Neural crest cell (in vitro differentiated cells): ENCODE data around the gene ADORA1. TPM values are rescaled to one million over a fixed set of nuclear protein-coding genes. Genes with fewer than 3 reads are reported as not detected.

Experiments
- DNase-seq: peaks from one replicate; pipeline ENCODE4 v3.0.0; 2021; ENCODE audit warnings: low read depth, mixed read lengths, low spot score
- H3K27ac Mint-ChIP-seq: one replicate; pipeline ENCODE4 v1.8.0; 2021; ENCODE audit warnings: mild to moderate bottlenecking, mixed read lengths; ENCODE audit not compliant: unreplicated experiment
- H3K27me3 Mint-ChIP-seq: 2 replicates; pipeline ENCODE4 v1.8.0; 2021; ENCODE audit warnings: low read depth, mild to moderate bottlenecking, mixed read lengths
- H3K36me3 Mint-ChIP-seq: 2 replicates; pipeline ENCODE4 v1.8.0; 2021; ENCODE audit warnings: low read depth, mild to moderate bottlenecking, mixed read lengths
- H3K4me1 Mint-ChIP-seq: 2 replicates; pipeline ENCODE4 v1.8.0; 2021; ENCODE audit warnings: mixed read lengths
- H3K4me3 Mint-ChIP-seq: one replicate; pipeline ENCODE4 v1.8.0; 2021; ENCODE audit warnings: mild to moderate bottlenecking, mixed read lengths
- H3K9me3 Mint-ChIP-seq: 2 replicates; pipeline ENCODE4 v1.8.0; 2021; ENCODE audit warnings: mixed read lengths
- total RNA-seq: library from RNA; stranded (reverse); gene quantifications from 2 replicates; pipeline ENCODE4 v1.2.1, GENCODE V29; 2021
- TF ChIP-seq, protein P1 (sequence below): fragments of 200-600 bp; sonication (generic); conservative IDR thresholded peaks from 2 replicates; pipeline ENCODE4 v1.5.0; 2021; ENCODE audit warnings: antibody characterized with exemption, mild to moderate bottlenecking

ADORA1 gene
- total RNA-seq, 1 donor from 2014 or later = 1.9 TPM

DNA sequence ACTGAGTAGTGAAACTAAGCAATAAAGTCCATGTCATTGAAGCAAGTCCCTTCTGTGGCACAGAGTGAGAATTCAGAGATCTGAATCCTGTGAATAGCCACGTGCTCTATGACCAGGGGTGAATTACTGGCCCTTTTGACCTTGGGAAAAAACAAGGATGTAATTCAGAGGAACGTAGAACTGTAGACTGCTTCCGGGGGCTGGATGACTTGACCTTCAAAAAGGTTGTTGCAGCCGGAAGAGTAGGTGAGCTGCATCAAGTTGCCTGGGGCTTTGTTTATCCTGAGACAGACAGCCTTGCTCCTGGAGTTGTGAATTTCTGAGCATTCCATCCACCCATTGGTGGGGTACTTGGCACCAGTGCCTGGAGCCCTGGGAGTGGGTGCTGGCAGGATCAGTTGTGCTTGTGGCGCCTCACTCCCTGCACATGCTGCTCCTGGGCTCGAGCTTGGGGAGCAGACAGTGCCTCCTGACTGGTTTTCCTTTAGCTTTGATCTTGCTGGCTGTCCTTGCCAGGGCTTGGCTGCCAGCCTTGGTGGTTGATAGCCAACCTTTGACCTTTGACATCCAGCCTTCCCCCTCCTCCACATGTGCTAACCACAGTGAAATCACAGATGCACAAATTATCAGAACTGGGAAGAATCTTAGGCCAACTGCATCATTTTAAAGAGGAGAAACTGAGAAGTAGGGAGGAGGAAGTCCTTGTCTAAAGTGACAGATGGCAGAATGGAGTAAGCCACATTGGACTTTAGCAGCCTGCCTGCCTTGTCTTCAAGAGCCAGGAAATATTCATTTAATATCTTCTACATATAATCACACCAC, 25.5 kb upstream of the ADORA1 start:
- no peaks in the 10 kb centered on the region for H3K9me3 Mint-ChIP-seq
- TF ChIP-seq, protein P1, sequence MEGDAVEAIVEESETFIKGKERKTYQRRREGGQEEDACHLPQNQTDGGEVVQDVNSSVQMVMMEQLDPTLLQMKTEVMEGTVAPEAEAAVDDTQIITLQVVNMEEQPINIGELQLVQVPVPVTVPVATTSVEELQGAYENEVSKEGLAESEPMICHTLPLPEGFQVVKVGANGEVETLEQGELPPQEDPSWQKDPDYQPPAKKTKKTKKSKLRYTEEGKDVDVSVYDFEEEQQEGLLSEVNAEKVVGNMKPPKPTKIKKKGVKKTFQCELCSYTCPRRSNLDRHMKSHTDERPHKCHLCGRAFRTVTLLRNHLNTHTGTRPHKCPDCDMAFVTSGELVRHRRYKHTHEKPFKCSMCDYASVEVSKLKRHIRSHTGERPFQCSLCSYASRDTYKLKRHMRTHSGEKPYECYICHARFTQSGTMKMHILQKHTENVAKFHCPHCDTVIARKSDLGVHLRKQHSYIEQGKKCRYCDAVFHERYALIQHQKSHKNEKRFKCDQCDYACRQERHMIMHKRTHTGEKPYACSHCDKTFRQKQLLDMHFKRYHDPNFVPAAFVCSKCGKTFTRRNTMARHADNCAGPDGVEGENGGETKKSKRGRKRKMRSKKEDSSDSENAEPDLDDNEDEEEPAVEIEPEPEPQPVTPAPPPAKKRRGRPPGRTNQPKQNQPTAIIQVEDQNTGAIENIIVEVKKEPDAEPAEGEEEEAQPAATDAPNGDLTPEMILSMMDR = no peak
- DNase-seq = no peak
- H3K27ac Mint-ChIP-seq = no peak overlapping the region
- no peak overlapping the region for H3K4me3 Mint-ChIP-seq
- H3K36me3 Mint-ChIP-seq = peaks cover 1% of the 10 kb centered on the region
- H3K27me3 Mint-ChIP-seq = peaks cover 4% of the 10 kb centered on the region
- H3K4me1 Mint-ChIP-seq = no peaks in the 10 kb centered on the region

DNA sequence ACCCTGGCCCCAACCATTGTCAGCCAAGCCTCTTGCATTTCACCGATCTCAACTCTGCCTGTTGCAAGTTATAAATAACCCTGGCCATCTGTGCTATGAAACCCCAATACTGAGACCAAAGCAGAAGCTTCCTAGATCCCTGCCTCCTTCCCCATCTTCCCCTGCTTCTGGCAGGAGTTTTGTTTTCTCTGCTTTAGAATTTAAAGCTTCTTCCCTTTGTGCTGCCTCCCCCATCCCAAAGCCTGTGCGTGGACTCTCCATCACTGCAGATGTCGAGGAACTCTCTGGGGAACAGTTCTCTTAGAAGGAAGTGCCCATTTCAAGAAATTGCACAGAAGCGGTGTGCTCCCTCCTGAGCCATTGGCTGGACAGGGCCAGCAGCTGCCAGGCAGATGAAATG, 24.3 kb upstream of the ADORA1 start:
- TF ChIP-seq, protein P1 = no peak
- Mint-ChIP-seq H3K4me3 (no peak overlapping the region), H3K27ac (no peak overlapping the region), H3K4me1 (no peaks in the 10 kb centered on the region), H3K27me3 (peaks cover 15% of the 10 kb centered on the region), H3K36me3 (no peaks in the 10 kb centered on the region), H3K9me3 (no peaks in the 10 kb centered on the region)
- no peak for DNase-seq

DNA sequence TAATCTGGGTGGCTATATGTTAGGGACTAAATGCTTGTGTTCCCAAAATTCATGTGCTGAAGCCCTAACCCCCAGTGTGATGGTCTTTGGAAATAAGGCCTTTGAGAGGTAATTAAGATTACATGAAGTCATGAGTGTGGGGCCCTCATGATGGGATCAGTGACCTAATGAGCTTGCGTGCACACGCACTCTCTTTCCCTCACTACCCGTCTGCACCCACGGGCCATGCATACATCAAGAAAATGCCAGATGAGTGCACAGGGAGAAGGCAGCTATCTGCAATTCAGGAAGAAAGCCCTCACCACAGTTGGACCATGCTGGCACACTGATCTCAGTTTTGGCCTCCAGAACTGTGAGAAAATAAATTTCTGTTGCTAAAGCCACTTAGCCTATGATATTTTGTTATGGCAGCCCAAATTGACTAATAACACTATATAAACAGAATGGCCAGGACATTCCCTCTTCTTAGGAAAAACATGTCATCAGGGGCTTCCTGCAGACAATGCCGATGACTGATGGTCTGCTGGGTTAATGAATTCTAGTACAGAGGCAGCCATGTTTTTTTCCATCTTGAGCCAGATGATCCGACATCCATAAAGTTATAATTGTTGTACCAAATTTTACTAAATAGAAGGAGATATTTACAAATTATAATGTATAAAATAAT, 23.6 kb upstream of the ADORA1 start:
- Mint-ChIP-seq H3K27ac (no peak overlapping the region), H3K27me3 (peaks cover 22% of the 10 kb centered on the region), H3K9me3 (no peaks in the 10 kb centered on the region), H3K36me3 (no peaks in the 10 kb centered on the region), H3K4me3 (no peak overlapping the region), H3K4me1 (no peaks in the 10 kb centered on the region)
- TF ChIP-seq, protein P1 = no peak
- DNase-seq = no peak

DNA sequence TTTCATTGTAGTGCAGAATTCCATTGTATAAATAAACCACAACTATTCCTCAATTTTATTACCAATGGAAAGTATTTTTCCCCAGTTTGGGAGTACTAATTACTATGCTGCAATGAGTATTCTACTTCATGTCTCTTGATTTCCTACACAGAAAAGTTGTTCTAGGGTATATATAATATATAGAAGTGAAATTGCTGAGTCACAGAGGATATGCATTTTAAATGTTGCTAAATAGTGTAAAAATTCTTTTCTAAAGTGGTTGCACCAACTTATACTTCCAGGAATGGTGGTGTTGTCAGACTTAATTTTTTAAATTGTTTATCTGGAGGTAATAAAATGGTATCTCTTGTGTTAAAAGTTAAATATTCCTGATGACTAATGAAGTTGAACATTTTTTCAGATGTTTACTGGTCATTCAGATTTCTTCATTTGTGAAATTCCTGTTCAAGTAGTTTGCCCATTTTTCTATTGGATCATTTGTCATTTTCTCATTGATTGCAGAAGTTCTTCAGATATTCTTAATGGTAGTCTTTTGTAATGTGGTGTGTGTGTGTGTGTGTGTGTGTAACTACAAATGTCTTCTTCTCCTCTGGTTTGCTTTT, 22.6 kb upstream of the ADORA1 start:
- TF ChIP-seq, protein P1 = no peak
- no peak for DNase-seq
- Mint-ChIP-seq H3K27me3 (peaks cover 31% of the 10 kb centered on the region), H3K4me1 (no peaks in the 10 kb centered on the region), H3K27ac (no peak overlapping the region), H3K36me3 (no peaks in the 10 kb centered on the region), H3K4me3 (no peak overlapping the region), H3K9me3 (no peaks in the 10 kb centered on the region)

DNA sequence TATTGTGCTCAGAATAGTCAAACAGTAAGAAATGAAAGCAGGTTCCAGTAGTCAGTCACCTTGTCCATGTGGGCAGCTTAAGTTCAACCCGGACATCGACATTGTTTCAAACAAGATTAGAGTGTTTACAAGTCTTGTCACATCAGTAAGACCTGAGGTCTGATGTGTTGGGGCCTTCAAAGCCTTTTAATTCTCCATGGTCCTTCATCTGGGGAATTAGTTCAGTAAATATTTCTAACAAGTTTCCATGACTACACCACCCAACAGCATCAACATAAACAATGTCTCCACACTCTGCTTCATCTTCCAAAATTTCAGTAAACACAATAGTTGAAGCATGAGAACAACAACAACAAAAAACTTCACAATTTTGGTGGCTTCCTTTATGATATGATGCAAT, 15.1 kb upstream of the ADORA1 start:
- no peak overlapping the region for H3K4me3 Mint-ChIP-seq
- H3K4me1 Mint-ChIP-seq = no peaks in the 10 kb centered on the region
- no peaks in the 10 kb centered on the region for H3K36me3 Mint-ChIP-seq
- no peak overlapping the region for H3K27ac Mint-ChIP-seq
- no peak for DNase-seq
- TF ChIP-seq, protein P1 = no peak
- H3K9me3 Mint-ChIP-seq = no peaks in the 10 kb centered on the region
- peaks cover 59% of the 10 kb centered on the region for H3K27me3 Mint-ChIP-seq
